GM19395 (cell line): ENCODE results near the gene BRD9.

Source experiments
- ATAC-seq: cut with Tn5 transposase; IDR thresholded peaks from one replicate; pipeline ENCODE4 v1.9.1; 2021; ENCODE audit warnings: mild to moderate bottlenecking, moderate library complexity; ENCODE audit not compliant: unreplicated experiment

Gene BRD9

DNA sequence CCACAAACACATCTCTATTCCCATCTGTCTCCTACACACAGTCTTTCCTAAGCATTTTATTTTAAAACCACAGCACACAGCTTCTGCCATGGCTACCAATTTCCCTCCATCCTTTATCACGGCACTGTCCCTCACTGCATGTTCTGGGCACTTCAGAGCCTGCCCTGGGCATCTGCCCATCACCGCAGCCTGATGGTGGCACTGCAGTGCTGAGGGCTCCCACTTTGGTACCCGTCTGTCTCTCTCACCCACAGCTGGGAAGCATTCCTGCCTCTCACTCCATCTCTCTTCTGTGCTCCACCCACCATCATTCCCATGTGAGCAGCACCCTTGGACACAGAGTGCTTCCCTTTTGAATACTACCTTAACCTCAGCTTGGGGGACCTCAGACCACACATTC lies 73.5 kb downstream of the BRD9 start:
- ATAC-seq, result no peak

- no peak for ATAC-seq
Observed at GRCh38 chr5:816176-816575, 76.4 kb downstream of the BRD9 start.

DNA sequence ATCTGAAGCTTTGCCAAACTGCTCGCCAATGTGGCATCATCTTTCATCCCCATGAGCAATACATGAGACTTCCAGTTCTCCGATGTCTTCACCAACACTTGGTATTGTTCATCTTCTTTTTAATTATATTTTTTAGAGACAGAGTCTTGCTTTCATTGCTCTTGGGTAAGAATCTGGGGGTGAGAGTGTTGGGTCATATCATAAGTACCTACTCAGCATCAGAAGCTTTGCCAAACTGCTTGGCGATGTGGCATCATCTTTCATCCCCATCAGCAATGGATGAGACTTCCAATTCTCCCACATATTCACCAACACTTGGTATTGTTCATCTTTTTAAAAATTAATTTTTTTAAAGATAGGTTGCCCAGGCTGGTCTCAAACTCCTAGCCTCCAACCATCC lies 77.2 kb downstream of the BRD9 start:
- ATAC-seq, result no peak
